Measurements from ENCODE around the gene KLHDC4. TPM values are rescaled to one million over a fixed set of nuclear protein-coding genes. Genes with fewer than 3 reads are reported as not detected.
A peak's percentile ranks its signal among the peaks of the same experiment; 100 is the strongest.

The KLHDC4 gene
- total RNA-seq, 1 donor from 2014 or later, result 43.4 TPM

DNA sequence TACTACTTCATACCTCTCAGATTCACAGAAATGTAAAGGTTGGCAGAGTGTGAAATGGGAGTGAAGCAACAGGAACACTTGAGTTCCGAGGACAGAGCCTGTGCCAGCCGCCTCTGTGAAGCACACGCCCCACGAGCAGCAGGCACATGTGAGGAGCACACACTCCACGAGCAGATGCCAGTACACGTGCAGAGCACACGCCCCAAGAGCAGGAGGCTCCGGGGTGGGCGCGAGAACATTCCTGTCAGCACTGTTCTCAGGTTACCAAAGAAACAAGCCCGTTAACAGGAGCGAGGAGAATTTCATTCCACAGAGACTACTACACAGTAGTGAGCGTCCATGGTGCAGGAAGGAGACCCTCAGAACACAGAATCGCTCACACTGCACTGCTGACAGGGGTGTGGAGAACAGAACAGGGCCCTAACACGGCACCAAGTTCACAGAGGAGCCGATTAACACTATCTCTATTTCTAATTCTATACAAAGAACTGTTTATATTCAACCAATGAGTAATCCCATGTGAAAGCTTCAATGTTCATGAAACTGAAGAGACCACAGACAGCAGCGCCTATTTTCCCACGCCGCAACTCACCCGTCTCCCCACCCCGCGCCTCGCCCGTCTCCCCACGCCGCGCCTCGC is 40.1 kb downstream of the KLHDC4 start:
- TF ChIP-seq, protein P1, sequence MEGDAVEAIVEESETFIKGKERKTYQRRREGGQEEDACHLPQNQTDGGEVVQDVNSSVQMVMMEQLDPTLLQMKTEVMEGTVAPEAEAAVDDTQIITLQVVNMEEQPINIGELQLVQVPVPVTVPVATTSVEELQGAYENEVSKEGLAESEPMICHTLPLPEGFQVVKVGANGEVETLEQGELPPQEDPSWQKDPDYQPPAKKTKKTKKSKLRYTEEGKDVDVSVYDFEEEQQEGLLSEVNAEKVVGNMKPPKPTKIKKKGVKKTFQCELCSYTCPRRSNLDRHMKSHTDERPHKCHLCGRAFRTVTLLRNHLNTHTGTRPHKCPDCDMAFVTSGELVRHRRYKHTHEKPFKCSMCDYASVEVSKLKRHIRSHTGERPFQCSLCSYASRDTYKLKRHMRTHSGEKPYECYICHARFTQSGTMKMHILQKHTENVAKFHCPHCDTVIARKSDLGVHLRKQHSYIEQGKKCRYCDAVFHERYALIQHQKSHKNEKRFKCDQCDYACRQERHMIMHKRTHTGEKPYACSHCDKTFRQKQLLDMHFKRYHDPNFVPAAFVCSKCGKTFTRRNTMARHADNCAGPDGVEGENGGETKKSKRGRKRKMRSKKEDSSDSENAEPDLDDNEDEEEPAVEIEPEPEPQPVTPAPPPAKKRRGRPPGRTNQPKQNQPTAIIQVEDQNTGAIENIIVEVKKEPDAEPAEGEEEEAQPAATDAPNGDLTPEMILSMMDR (IDR thresholded peaks at IDR 0.05; ENCODE audit: unreplicated experiment), result no peak
- H3K4me3 Mint-ChIP-seq (ENCODE audit: unreplicated experiment), result no peak overlapping the region
- peaks cover 21% of the 10 kb centered on the region for H3K4me1 Mint-ChIP-seq (ENCODE audit: unreplicated experiment)
- peak overlapping the region; percentile 24 for H3K27ac Mint-ChIP-seq (ENCODE audit: unreplicated experiment)
- H3K36me3 Mint-ChIP-seq (ENCODE audit: low read depth, unreplicated experiment), result peaks cover 38% of the 10 kb centered on the region
- peaks cover 7% of the 10 kb centered on the region for H3K27me3 Mint-ChIP-seq (ENCODE audit: unreplicated experiment)
- no peak for DNase-seq (ENCODE audit: low spot score)
- H3K9me3 Mint-ChIP-seq (ENCODE audit: unreplicated experiment), result no peaks in the 10 kb centered on the region

GRCh38 chr16:87724490-87725291 is 41.1 kb downstream of the KLHDC4 start:
- Mint-ChIP-seq H3K4me3 (ENCODE audit: unreplicated experiment) (no peak overlapping the region), H3K36me3 (ENCODE audit: low read depth, unreplicated experiment) (peaks cover 41% of the 10 kb centered on the region), H3K27me3 (ENCODE audit: unreplicated experiment) (peaks cover 7% of the 10 kb centered on the region), H3K4me1 (ENCODE audit: unreplicated experiment) (peaks cover 21% of the 10 kb centered on the region), H3K9me3 (ENCODE audit: unreplicated experiment) (no peaks in the 10 kb centered on the region), H3K27ac (ENCODE audit: unreplicated experiment) (peak overlapping the region; percentile 14)
- no peak for DNase-seq (ENCODE audit: low spot score)
- TF ChIP-seq, protein P1 (IDR thresholded peaks at IDR 0.05; ENCODE audit: unreplicated experiment), result no peak

GRCh38 chr16:87723226-87723623 is 42.6 kb downstream of the KLHDC4 start:
- H3K36me3 Mint-ChIP-seq (ENCODE audit: low read depth, unreplicated experiment), result peaks cover 50% of the 10 kb centered on the region
- TF ChIP-seq, protein P1 (IDR thresholded peaks at IDR 0.05; ENCODE audit: unreplicated experiment), result no peak
- no peak overlapping the region for H3K4me3 Mint-ChIP-seq (ENCODE audit: unreplicated experiment)
- no peak overlapping the region for H3K27ac Mint-ChIP-seq (ENCODE audit: unreplicated experiment)
- no peaks in the 10 kb centered on the region for H3K9me3 Mint-ChIP-seq (ENCODE audit: unreplicated experiment)
- peaks cover 20% of the 10 kb centered on the region for H3K4me1 Mint-ChIP-seq (ENCODE audit: unreplicated experiment)
- peaks cover 6% of the 10 kb centered on the region for H3K27me3 Mint-ChIP-seq (ENCODE audit: unreplicated experiment)
- DNase-seq (ENCODE audit: low spot score), result no peak

DNA sequence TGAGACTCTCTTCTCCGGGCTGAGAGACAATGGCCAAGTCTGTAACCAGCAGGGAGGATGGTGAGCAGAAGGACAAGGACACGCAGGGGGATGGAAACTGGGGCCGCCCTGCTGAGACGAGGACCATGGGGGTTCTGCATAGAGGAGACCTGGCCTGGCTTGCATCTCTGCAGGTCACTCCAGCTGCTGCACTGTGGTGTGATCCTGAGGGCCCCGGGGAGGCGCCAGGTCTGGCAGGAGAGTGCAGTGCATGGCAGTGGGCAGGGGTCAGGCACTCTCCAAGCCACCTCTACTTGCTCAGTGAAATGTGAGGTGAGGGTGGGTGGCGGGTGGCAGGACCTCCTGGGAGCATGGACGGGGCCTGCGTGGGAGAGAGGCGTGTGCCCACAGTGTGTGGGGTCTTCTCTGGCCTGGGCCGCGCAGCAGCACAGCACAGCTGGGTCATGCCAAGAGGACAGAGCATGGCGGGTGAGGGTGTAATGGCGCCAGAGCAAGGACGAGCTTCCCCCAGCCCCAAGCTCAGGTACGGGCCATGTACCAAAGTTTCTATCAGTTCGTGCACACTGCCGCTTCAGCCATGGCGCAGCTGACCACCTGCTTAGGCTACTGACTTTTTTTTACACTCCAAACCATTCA is 43.1 kb downstream of the KLHDC4 start:
- TF ChIP-seq, protein P1 (IDR thresholded peaks at IDR 0.05; ENCODE audit: unreplicated experiment), result no peak
- H3K27me3 Mint-ChIP-seq (ENCODE audit: unreplicated experiment), result peaks cover 6% of the 10 kb centered on the region
- no peak overlapping the region for H3K27ac Mint-ChIP-seq (ENCODE audit: unreplicated experiment)
- H3K4me1 Mint-ChIP-seq (ENCODE audit: unreplicated experiment), result peaks cover 15% of the 10 kb centered on the region
- H3K36me3 Mint-ChIP-seq (ENCODE audit: low read depth, unreplicated experiment), result peaks cover 52% of the 10 kb centered on the region
- DNase-seq (ENCODE audit: low spot score), result no peak
- H3K9me3 Mint-ChIP-seq (ENCODE audit: unreplicated experiment), result no peaks in the 10 kb centered on the region
- no peak overlapping the region for H3K4me3 Mint-ChIP-seq (ENCODE audit: unreplicated experiment)
